AG04449 (cell line): ENCODE measurements around the gene CD8B.

Experiments used
- CTCF ChIA-PET: fragments of 350-600 bp; formaldehyde crosslinking; extraction: SDS; loops from one replicate; lab custom pipeline; 2021; ENCODE audit warnings: antibody characterized with exemption; lab: Yijun Ruan, JAX
- POLR2A ChIA-PET: fragments of 400-600, 350-600 bp; formaldehyde crosslinking; extraction: SDS; loops from one replicate; lab custom pipeline; 2020; ENCODE audit warnings: antibody characterized with exemption, inconsistent platforms; lab: Yijun Ruan, JAX
- DNase-seq: peaks from one replicate; pipeline ENCODE4 v3.0.0-alpha.2; 2010; ENCODE audit warnings: low read depth, low spot score
- H3K4me3 ChIP-seq: 2 replicates; pipeline ENCODE4 v1.5.1; 2011; ENCODE audit warnings: low read depth, mild to moderate bottlenecking, control low read depth, low read length
- TF ChIP-seq, protein P1 (sequence below): IDR thresholded peaks from one replicate; pipeline ENCODE4 v1.5.1; 2011; ENCODE audit warnings: mild to moderate bottlenecking, moderate library complexity, low read length, control low read depth, inconsistent platforms; ENCODE audit not compliant: insufficient read depth; ENCODE audit errors: missing control alignments

The CD8B gene

DNA sequence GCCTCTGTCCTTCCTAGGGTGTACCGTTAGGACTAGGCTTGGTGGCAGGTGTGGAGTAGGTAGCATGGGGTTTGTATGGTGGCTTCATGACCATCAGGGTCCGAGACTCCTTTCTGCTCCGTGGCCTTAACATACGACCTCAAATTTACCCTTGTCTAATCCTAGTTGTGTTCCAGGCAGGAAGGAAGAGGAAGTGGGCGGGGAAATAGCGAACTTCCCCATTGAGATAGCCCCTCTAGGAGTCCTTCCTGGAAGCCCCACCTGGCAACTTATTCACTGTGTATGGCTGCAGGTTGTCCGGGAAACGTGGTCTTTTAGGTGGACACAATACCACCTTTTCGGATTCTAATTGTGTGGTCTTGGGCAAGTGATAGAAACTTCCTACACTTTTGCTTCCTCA, 80.3 kb downstream of the CD8B start:
- TF ChIP-seq, protein P1, sequence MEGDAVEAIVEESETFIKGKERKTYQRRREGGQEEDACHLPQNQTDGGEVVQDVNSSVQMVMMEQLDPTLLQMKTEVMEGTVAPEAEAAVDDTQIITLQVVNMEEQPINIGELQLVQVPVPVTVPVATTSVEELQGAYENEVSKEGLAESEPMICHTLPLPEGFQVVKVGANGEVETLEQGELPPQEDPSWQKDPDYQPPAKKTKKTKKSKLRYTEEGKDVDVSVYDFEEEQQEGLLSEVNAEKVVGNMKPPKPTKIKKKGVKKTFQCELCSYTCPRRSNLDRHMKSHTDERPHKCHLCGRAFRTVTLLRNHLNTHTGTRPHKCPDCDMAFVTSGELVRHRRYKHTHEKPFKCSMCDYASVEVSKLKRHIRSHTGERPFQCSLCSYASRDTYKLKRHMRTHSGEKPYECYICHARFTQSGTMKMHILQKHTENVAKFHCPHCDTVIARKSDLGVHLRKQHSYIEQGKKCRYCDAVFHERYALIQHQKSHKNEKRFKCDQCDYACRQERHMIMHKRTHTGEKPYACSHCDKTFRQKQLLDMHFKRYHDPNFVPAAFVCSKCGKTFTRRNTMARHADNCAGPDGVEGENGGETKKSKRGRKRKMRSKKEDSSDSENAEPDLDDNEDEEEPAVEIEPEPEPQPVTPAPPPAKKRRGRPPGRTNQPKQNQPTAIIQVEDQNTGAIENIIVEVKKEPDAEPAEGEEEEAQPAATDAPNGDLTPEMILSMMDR = no peak
- POLR2A ChIA-PET = interaction anchor here (0.5 kb wide), 1 partner anchor 1267 kb away, joined by 3 read pairs; no protein-coding TSS in a partner anchor
- CTCF ChIA-PET = interaction anchor here (5.6 kb wide), 1 partner anchor 17 kb away, joined by 41 read pairs; no protein-coding TSS in a partner anchor
- no peak overlapping the region for H3K4me3 ChIP-seq
- no peak for DNase-seq

DNA sequence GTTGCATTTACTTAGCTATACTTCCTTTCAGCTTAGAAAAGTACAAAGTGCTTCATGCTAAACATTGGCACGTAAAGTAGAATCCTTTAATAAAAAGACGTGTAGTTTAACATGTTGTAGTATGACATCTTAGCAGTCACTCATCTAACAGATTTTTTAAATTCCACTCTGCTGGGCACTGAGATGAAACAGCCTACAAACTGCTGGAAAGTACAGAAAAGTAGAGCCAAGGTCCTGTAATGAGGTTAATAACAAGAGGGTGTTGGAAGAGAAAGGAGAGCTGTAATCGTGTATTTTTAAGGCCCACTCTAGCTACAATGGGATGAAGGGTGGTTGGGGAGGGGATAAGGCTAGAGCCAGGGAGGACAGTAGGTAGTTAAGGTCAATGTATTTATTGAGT, 81.7 kb downstream of the CD8B start:
- POLR2A ChIA-PET = no interaction called here
- TF ChIP-seq, protein P1 = no peak
- CTCF ChIA-PET = interaction anchor here (5.6 kb wide), 1 partner anchor 15 kb away, joined by 41 read pairs; no protein-coding TSS in a partner anchor
- no peak for DNase-seq
- H3K4me3 ChIP-seq = no peak overlapping the region

- no peak for DNase-seq
- ChIA-PET CTCF (interaction anchor here (5.6 kb wide), 1 partner anchor 14 kb away, joined by 41 read pairs; no protein-coding TSS in a partner anchor), POLR2A (no interaction called here)
- TF ChIP-seq, protein P1 = no peak
- no peak overlapping the region for H3K4me3 ChIP-seq
Measured at GRCh38 chr2:86778957-86779356, 82.7 kb downstream of the CD8B start.

GRCh38 chr2:86776532-86776931, 85.2 kb downstream of the CD8B start:
- TF ChIP-seq, protein P1 = no peak
- H3K4me3 ChIP-seq = no peak overlapping the region
- DNase-seq = no peak
- POLR2A ChIA-PET = no interaction called here
- CTCF ChIA-PET = interaction anchor here (1.2 to 5.6 kb wide), 3 partner anchors 8 to 15 kb away, joined by 3 to 41 read pairs (median 4); no protein-coding TSS in a partner anchor

DNA sequence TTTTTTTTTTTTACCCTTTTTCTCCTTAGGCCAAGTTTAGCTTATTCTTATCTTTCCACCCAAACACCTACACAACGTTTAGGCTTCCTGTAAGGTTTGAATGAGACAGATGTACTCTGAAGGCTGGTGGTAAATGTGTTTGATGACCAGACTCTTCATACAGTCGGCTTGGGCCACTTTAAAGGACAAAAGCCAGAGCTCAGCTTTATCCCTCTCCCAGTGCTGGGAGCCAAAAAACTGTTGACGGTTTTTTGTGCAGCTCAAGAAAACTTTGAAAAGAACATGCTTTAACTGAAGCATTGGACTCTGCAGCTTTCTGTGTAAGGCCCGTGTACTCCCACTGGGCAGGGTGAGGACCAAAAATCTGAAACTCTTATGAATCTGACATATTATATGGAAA, 86.3 kb downstream of the CD8B start:
- ChIA-PET POLR2A (no interaction called here), CTCF (interaction anchor here (1.6 kb wide), 1 partner anchor 10 kb away, joined by 8 read pairs; no protein-coding TSS in a partner anchor)
- TF ChIP-seq, protein P1 = no peak
- no peak overlapping the region for H3K4me3 ChIP-seq
- DNase-seq = no peak

- ChIA-PET CTCF (interaction anchor here (1.6 kb wide), 1 partner anchor 10 kb away, joined by 8 read pairs; no protein-coding TSS in a partner anchor), POLR2A (no interaction called here)
- no peak for DNase-seq
- H3K4me3 ChIP-seq = no peak overlapping the region
- TF ChIP-seq, protein P1 = no peak
Measured at GRCh38 chr2:86774862-86775261, 86.8 kb downstream of the CD8B start.
